CD4-positive, alpha-beta memory T cell (primary cell): ENCODE measurements around the gene FHAD1. TPM values are rescaled to one million over a fixed set of nuclear protein-coding genes. Genes with fewer than 3 reads are reported as not detected.
"Not testable (repeated sequence)": the region's sequence is repeated elsewhere in the genome, so short reads cannot be mapped to it uniquely, and the experiment has no call there.

Experiments
- CTCF ChIA-PET: fragments of 350-600 bp; sonication (Branson Sonifier 250); formaldehyde crosslinking; loops from one replicate; lab custom pipeline; 2021; ENCODE audit warnings: inconsistent platforms; ENCODE audit not compliant: partially characterized antibody; lab: Charles Lee
- POLR2A ChIA-PET: fragments of 350-600 bp; sonication (Branson Sonifier 250); formaldehyde crosslinking; loops from one replicate; lab custom pipeline; 2021; ENCODE audit not compliant: partially characterized antibody; lab: Charles Lee
- DNase-seq, 5 donors: peaks; one replicate each; pipeline versions ENCODE4 v3.0.0 to v3.0.0-alpha.2; 2020 to 2022; ENCODE audit warnings: mixed read lengths in 1 of 5
- H3K27ac ChIP-seq: one replicate; pipeline ENCODE4 v1.7.0; 2013; ENCODE audit warnings: low read depth, low read length
- H3K27me3 ChIP-seq: 2 replicates; pipeline ENCODE4 v1.7.0; 2013; ENCODE audit warnings: mild to moderate bottlenecking, low read length, moderate library complexity; ENCODE audit not compliant: insufficient read depth
- H3K36me3 ChIP-seq: 2 replicates; pipeline ENCODE4 v1.7.0; 2013; ENCODE audit warnings: mild to moderate bottlenecking, low read length, moderate library complexity; ENCODE audit not compliant: insufficient read depth
- H3K4me1 ChIP-seq: 2 replicates; pipeline ENCODE4 v1.7.0; 2013; ENCODE audit warnings: mild to moderate bottlenecking, low read length, moderate library complexity; ENCODE audit not compliant: insufficient read depth
- H3K4me3 ChIP-seq, 2 donors: one replicate each; pipeline ENCODE4 v1.7.0; 2013; ENCODE audit warnings: low read length in 2 of 2, mild to moderate bottlenecking in 1 of 2
- H3K9me3 ChIP-seq, 2 donors: one replicate each; pipeline ENCODE4 v1.7.0; 2013; ENCODE audit warnings: low read length in 2 of 2, control low read depth in 1 of 2; ENCODE audit not compliant: control insufficient read depth in 1 of 2
- H3K27ac Mint-ChIP-seq, 7 donors: one replicate each; pipeline ENCODE4 v1.8.0; 2020 to 2021; ENCODE audit warnings: mixed read lengths in 7 of 7, mild to moderate bottlenecking in 6 of 7, inconsistent platforms in 3 of 7, moderate library complexity in 3 of 7
- H3K27me3 Mint-ChIP-seq, 2 donors: one replicate each; pipeline ENCODE4 v1.8.0; 2020 to 2021; ENCODE audit warnings: mixed read lengths in 2 of 2
- H3K36me3 Mint-ChIP-seq, 2 donors: one replicate each; pipeline ENCODE4 v1.8.0; 2020 to 2021; ENCODE audit warnings: mixed read lengths in 2 of 2, inconsistent platforms in 1 of 2, mild to moderate bottlenecking in 1 of 2
- H3K4me1 Mint-ChIP-seq, 4 donors: one replicate each; pipeline ENCODE4 v1.8.0; 2020 to 2021; ENCODE audit warnings: mixed read lengths in 4 of 4, mild to moderate bottlenecking in 1 of 4
- H3K4me3 Mint-ChIP-seq, 8 donors: one replicate each; pipeline ENCODE4 v1.8.0; 2020 to 2021; ENCODE audit warnings: mixed read lengths in 8 of 8, mild to moderate bottlenecking in 7 of 8, moderate library complexity in 6 of 8, inconsistent platforms in 3 of 8
- H3K9me3 Mint-ChIP-seq, 8 donors: one replicate each; pipeline ENCODE4 v1.8.0; 2020 to 2021; ENCODE audit warnings: mixed read lengths in 8 of 8, mild to moderate bottlenecking in 5 of 8, inconsistent platforms in 3 of 8, moderate library complexity in 1 of 8
- intact Hi-C: fragments of 100-400 bp; cut with micrococcal nuclease; formaldehyde crosslinking; loops from one replicate; pipeline ENCODE4 v1.15.1; 2023
- polyA plus RNA-seq, 2 donors: library from polyadenylated mRNA; unstranded; fragments of 300-500 nt; fragmentation: Illumina TruSeq; gene quantifications; one replicate each; pipeline ENCODE4 v1.2.3, GENCODE V29; 2021
- total RNA-seq, 2 experiments: library from RNA; stranded (reverse); gene quantifications; one replicate each; pipeline ENCODE4 v1.2.3, GENCODE V29; 2021

FHAD1 gene
- total and polyA plus RNA-seq, 4 experiments from 2014 or later = 0.03 TPM; not detected in 3

GRCh38 chr1:15433471-15433870 lies 186.4 kb downstream of the FHAD1 start:
- H3K4me3 ChIP-seq = no peak overlapping the region
- no peak overlapping the region for H3K27ac ChIP-seq
- no peak for DNase-seq
- peaks cover 0 to 12% of the 10 kb centered on the region in 2 donors for H3K36me3 Mint-ChIP-seq
- no peaks in the 10 kb centered on the region for H3K9me3 Mint-ChIP-seq
- H3K36me3 ChIP-seq = no peaks in the 10 kb centered on the region
- POLR2A ChIA-PET = no interaction called here
- no peaks in the 10 kb centered on the region for H3K27me3 Mint-ChIP-seq
- H3K4me1 ChIP-seq = no peaks in the 10 kb centered on the region
- H3K9me3 ChIP-seq = no peaks in the 10 kb centered on the region
- no peaks in the 10 kb centered on the region for H3K27me3 ChIP-seq
- intact Hi-C loops = no loop called here
- CTCF ChIA-PET = interaction anchor here (14.3 kb wide), 1 partner anchor 111 kb away, joined by 274 read pairs; no protein-coding TSS in a partner anchor
- no peaks in the 10 kb centered on the region for H3K4me1 Mint-ChIP-seq
- H3K4me3 Mint-ChIP-seq = no peak overlapping the region
- peak overlapping the region in 1 of 7 donors; percentile 76 for H3K27ac Mint-ChIP-seq

GRCh38 chr1:15434739-15435138 lies 187.7 kb downstream of the FHAD1 start:
- DNase-seq, H3K4me3 ChIP-seq, intact Hi-C loops, H3K9me3 ChIP-seq, H3K27ac ChIP-seq, H3K36me3 Mint-ChIP-seq, H3K4me1 Mint-ChIP-seq, H3K27me3 ChIP-seq, H3K27me3 Mint-ChIP-seq, H3K36me3 ChIP-seq, H3K4me3 Mint-ChIP-seq, POLR2A ChIA-PET, H3K9me3 Mint-ChIP-seq, H3K4me1 ChIP-seq: not testable (repeated sequence)
- CTCF ChIA-PET = interaction anchor here (1.0 to 14.3 kb wide), 2 partner anchors 10 to 112 kb away, joined by 3 to 274 read pairs; no protein-coding TSS in a partner anchor
- peak overlapping the region in 1 of 7 donors; percentile 66 for H3K27ac Mint-ChIP-seq

- peaks cover 0 to 2% of the 10 kb centered on the region in 2 donors for H3K36me3 Mint-ChIP-seq
- no peak overlapping the region for H3K4me3 Mint-ChIP-seq
- peak overlapping the region in 2 of 7 donors; percentile 8 to 66 for H3K27ac Mint-ChIP-seq
- H3K9me3 Mint-ChIP-seq = no peaks in the 10 kb centered on the region
- intact Hi-C loops = no loop called here
- no peaks in the 10 kb centered on the region for H3K4me1 Mint-ChIP-seq
- H3K27me3 Mint-ChIP-seq = no peaks in the 10 kb centered on the region
- Histone ChIP-seq H3K36me3 (no peaks in the 10 kb centered on the region), H3K9me3 (no peaks in the 10 kb centered on the region), H3K27me3 (no peaks in the 10 kb centered on the region), H3K4me1 (no peaks in the 10 kb centered on the region), H3K4me3 (no peak overlapping the region), H3K27ac (no peak overlapping the region)
- POLR2A ChIA-PET = no interaction called here
- no peak for DNase-seq
- CTCF ChIA-PET = interaction anchor here (14.3 kb wide), 1 partner anchor 113 kb away, joined by 274 read pairs; no protein-coding TSS in a partner anchor
These were observed 188.4 kb downstream of the FHAD1 start for GRCh38 chr1:15435239-15436077.

GRCh38 chr1:15436881-15437442 lies 189.9 kb downstream of the FHAD1 start:
- Histone ChIP-seq H3K27me3 (no peaks in the 10 kb centered on the region), H3K9me3 (no peaks in the 10 kb centered on the region), H3K4me3 (no peak overlapping the region), H3K36me3 (no peaks in the 10 kb centered on the region), H3K27ac (no peak overlapping the region), H3K4me1 (no peaks in the 10 kb centered on the region)
- POLR2A ChIA-PET = no interaction called here
- intact Hi-C loops = no loop called here
- Mint-ChIP-seq H3K4me3 (no peak overlapping the region), H3K4me1 (no peaks in the 10 kb centered on the region), H3K36me3 (peaks cover 0 to 2% of the 10 kb centered on the region in 2 donors), H3K27me3 (no peaks in the 10 kb centered on the region), H3K27ac (no peak overlapping the region), H3K9me3 (no peaks in the 10 kb centered on the region)
- DNase-seq = no peak
- CTCF ChIA-PET = interaction anchor here (14.3 kb wide), 1 partner anchor 115 kb away, joined by 274 read pairs; no protein-coding TSS in a partner anchor

GRCh38 chr1:15439325-15439724 lies 192.3 kb downstream of the FHAD1 start:
- Histone ChIP-seq H3K9me3 (no peaks in the 10 kb centered on the region), H3K36me3 (no peaks in the 10 kb centered on the region), H3K27me3 (no peaks in the 10 kb centered on the region), H3K27ac (no peak overlapping the region), H3K4me1 (no peaks in the 10 kb centered on the region), H3K4me3 (no peak overlapping the region)
- Mint-ChIP-seq H3K36me3 (no peaks in the 10 kb centered on the region), H3K4me3 (no peak overlapping the region), H3K9me3 (no peaks in the 10 kb centered on the region), H3K27ac (no peak overlapping the region), H3K27me3 (peaks cover 0 to 1% of the 10 kb centered on the region in 2 donors), H3K4me1 (no peaks in the 10 kb centered on the region)
- intact Hi-C loops = no loop called here
- ChIA-PET CTCF (no interaction called here), POLR2A (no interaction called here)
- DNase-seq = no peak

- H3K27ac ChIP-seq = no peak overlapping the region
These were observed 193.3 kb downstream of the FHAD1 start for GRCh38 chr1:15440357-15440756.

GRCh38 chr1:15441247-15441646 lies 194.2 kb downstream of the FHAD1 start:
- no peaks in the 10 kb centered on the region for H3K9me3 ChIP-seq
- peaks cover 0 to 5% of the 10 kb centered on the region in 2 donors for H3K27me3 Mint-ChIP-seq
- no peak overlapping the region for H3K4me3 Mint-ChIP-seq
- H3K4me3 ChIP-seq = no peak overlapping the region
- DNase-seq = no peak
- ChIA-PET POLR2A (no interaction called here), CTCF (interaction anchor here (0.7 to 1.6 kb wide), 2 partner anchors 10 to 118 kb away, joined by 3 to 6 read pairs; no protein-coding TSS in a partner anchor)
- H3K27me3 ChIP-seq = no peaks in the 10 kb centered on the region
- no peaks in the 10 kb centered on the region for H3K36me3 Mint-ChIP-seq
- no peak overlapping the region for H3K27ac ChIP-seq
- H3K36me3 ChIP-seq = no peaks in the 10 kb centered on the region
- peaks cover 0 to 4% (median under 1%) of the 10 kb centered on the region in 4 donors for H3K4me1 Mint-ChIP-seq
- intact Hi-C loops = no loop called here
- H3K9me3 Mint-ChIP-seq = no peaks in the 10 kb centered on the region
- H3K4me1 ChIP-seq = no peaks in the 10 kb centered on the region
- H3K27ac Mint-ChIP-seq = peak overlapping the region in 1 of 7 donors; percentile 42

More at GRCh38 chr1:15440357-15440756, 193.3 kb downstream of the FHAD1 start:
- no peaks in the 10 kb centered on the region for H3K9me3 Mint-ChIP-seq
- intact Hi-C loops = no loop called here
- Histone ChIP-seq H3K27me3 (no peaks in the 10 kb centered on the region), H3K4me1 (no peaks in the 10 kb centered on the region), H3K9me3 (no peaks in the 10 kb centered on the region), H3K4me3 (no peak overlapping the region), H3K36me3 (no peaks in the 10 kb centered on the region)
- no peaks in the 10 kb centered on the region for H3K4me1 Mint-ChIP-seq
- no peaks in the 10 kb centered on the region for H3K36me3 Mint-ChIP-seq
- no peak overlapping the region for H3K27ac Mint-ChIP-seq
- DNase-seq = no peak
- ChIA-PET POLR2A (no interaction called here), CTCF (no interaction called here)
- peaks cover 0 to 5% of the 10 kb centered on the region in 2 donors for H3K27me3 Mint-ChIP-seq
- H3K4me3 Mint-ChIP-seq = peak overlapping the region in 1 of 8 donors; percentile 4
